Measurements from ENCODE around the gene CPED1.
A peak's percentile ranks its signal among the peaks of the same experiment; 100 is the strongest.

CPED1 gene

GRCh38 chr7:121331048-121331447 lies 342.5 kb downstream of the CPED1 start:
- FAIRE-seq = no peak

- no peak for FAIRE-seq
These were observed 343.1 kb downstream of the CPED1 start for GRCh38 chr7:121331574-121331973.

GRCh38 chr7:121334376-121334775 lies 345.9 kb downstream of the CPED1 start:
- FAIRE-seq = no peak

- no peak for FAIRE-seq
These were observed 346.6 kb downstream of the CPED1 start for GRCh38 chr7:121334875-121335648.

- no peak for FAIRE-seq
These were observed 348.1 kb downstream of the CPED1 start for GRCh38 chr7:121336579-121336978.

- FAIRE-seq = no peak
These were observed 348.9 kb downstream of the CPED1 start for GRCh38 chr7:121337398-121337797.

- no peak for FAIRE-seq
These were observed 350.6 kb downstream of the CPED1 start for GRCh38 chr7:121339082-121339481.

GRCh38 chr7:121341933-121342332 lies 353.4 kb downstream of the CPED1 start:
- FAIRE-seq = no peak

- no peak for FAIRE-seq
These were observed 354.1 kb downstream of the CPED1 start for GRCh38 chr7:121342631-121343030.

- FAIRE-seq = no peak
These were observed 354.8 kb downstream of the CPED1 start for GRCh38 chr7:121343302-121343701.

- peak; percentile 33 for FAIRE-seq
These were observed 355.6 kb downstream of the CPED1 start for GRCh38 chr7:121344093-121344492.

- FAIRE-seq = no peak
These were observed 356.0 kb downstream of the CPED1 start for GRCh38 chr7:121344497-121344896.
